ENCODE results near the gene GNAT1. TPM values are rescaled to one million over a fixed set of nuclear protein-coding genes. Genes with fewer than 3 reads are reported as not detected.
A peak's percentile ranks its signal among the peaks of the same experiment; 100 is the strongest.

GNAT1 gene
- total RNA-seq, 2 donors from 2014 or later = 0.54 TPM; not detected in 1

DNA sequence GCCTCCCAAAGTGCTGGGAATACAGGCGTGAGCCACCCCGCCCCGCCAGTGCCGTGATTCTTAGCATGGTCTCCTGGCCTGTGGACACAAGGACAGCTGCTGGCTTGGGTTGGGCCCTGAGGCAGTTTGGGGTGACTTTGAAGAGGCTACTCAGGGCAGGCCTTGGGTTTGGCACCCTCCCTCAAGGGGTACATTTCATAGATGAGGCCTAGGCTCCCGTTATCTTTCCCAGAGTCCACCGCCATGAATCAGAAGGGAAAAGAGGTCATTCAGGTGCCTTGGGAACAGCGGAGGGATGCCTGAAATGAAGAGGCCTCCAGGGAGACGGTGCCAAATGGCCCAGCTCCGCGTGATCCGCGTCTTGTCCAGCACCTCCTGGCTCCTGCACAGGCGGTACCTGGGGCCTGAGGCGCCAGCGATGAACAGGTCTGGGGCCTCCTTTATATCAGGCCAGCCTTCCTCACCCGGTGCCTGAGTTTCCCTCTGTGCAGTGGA, 53.9 kb downstream of the GNAT1 start:
- Histone ChIP-seq H3K36me3 (peaks cover 2% of the 10 kb centered on the region), H3K9me3 (no peaks in the 10 kb centered on the region), H3K27me3 (replicated peaks; ENCODE audit: insufficient read depth) (no peaks in the 10 kb centered on the region), H3K4me3 (peak overlapping the region; percentile 64), H3K27ac (peak overlapping the region; percentile 65 to 89), H3K4me1 (ENCODE audit: control insufficient read depth in 1 of 2, low read depth in 2 of 2) (peaks cover 94 to 100% of the 10 kb centered on the region in 2 donors)
- TF ChIP-seq, protein P1, sequence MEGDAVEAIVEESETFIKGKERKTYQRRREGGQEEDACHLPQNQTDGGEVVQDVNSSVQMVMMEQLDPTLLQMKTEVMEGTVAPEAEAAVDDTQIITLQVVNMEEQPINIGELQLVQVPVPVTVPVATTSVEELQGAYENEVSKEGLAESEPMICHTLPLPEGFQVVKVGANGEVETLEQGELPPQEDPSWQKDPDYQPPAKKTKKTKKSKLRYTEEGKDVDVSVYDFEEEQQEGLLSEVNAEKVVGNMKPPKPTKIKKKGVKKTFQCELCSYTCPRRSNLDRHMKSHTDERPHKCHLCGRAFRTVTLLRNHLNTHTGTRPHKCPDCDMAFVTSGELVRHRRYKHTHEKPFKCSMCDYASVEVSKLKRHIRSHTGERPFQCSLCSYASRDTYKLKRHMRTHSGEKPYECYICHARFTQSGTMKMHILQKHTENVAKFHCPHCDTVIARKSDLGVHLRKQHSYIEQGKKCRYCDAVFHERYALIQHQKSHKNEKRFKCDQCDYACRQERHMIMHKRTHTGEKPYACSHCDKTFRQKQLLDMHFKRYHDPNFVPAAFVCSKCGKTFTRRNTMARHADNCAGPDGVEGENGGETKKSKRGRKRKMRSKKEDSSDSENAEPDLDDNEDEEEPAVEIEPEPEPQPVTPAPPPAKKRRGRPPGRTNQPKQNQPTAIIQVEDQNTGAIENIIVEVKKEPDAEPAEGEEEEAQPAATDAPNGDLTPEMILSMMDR (IDR thresholded peaks at IDR 0.05) = no peak
- ATAC-seq (ENCODE audit: insufficient number of reproducible peaks, low FRiP score, low read depth) (no peak), DNase-seq (ENCODE audit: low spot score) (no peak)

DNA sequence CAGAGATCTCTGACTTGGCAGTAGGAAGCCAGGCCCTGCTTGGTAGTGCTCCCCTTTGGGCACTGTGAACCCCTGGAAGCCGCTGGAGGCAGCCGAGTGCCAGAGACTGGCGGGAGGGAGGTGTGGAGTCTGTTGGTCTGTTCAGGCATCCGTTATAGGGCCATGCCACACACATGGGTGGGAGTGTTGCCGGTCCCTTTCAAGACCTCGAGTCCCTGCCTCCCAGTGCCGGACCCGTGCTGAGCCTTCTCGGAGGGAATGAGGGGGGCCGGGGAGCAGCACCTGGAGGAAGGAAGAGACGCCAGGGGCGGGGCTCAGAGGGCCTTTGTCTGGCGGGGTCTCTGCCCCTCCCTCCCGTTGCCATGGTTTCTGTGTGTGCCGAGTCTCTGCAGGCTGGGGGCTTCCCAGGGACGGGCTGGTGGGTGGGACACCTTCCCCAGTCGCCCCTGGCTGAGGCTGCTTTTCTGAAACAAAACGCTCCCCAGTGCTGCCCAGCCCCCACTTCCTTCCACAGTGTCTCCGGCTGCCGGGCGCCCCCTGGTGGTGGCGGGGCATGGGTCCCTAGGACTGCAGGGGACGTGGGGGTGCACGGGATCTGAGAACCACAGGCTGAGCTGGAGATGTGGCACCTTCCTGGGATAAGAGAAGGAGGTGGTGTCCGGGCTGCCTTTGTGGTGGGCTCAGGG, 54.6 kb downstream of the GNAT1 start:
- TF ChIP-seq, protein P1 (IDR thresholded peaks at IDR 0.05) = peak; percentile 97
- Histone ChIP-seq H3K36me3 (peaks cover 2% of the 10 kb centered on the region), H3K9me3 (no peaks in the 10 kb centered on the region), H3K27me3 (replicated peaks; ENCODE audit: insufficient read depth) (no peaks in the 10 kb centered on the region), H3K4me1 (ENCODE audit: control insufficient read depth in 1 of 2, low read depth in 2 of 2) (peaks cover 89 to 100% of the 10 kb centered on the region in 2 donors), H3K4me3 (peak overlapping the region; percentile 64), H3K27ac (peak overlapping the region; percentile 65 to 89)
- DNase-seq (ENCODE audit: low spot score) (peak; percentile 77), ATAC-seq (ENCODE audit: insufficient number of reproducible peaks, low FRiP score, low read depth) (peak; percentile 54)

DNA sequence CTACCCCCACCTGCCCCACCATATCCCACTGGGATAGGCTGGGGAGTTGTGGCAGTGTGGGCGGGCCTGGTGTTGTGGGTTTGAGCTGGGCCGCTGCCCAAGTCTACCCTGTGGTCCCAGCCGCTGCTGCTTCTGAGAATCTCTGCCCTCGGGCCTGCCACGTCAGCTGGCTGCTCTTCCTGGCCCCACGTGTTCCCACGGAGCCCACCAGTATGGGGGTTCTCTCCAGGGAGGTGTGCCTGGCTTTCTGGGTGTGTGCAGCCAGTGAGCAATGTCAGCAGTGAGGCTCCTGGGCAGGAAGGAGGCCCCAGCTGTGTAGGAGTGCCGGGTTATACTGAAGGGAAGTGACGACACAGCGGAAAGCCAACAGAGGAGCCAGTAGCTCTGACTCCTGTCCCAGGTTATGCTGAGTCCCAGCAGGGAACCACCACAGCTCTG, 55.1 kb downstream of the GNAT1 start:
- H3K4me3 ChIP-seq = peak overlapping the region; percentile 64
- ATAC-seq (ENCODE audit: insufficient number of reproducible peaks, low FRiP score, low read depth) (peak; percentile 22), DNase-seq (ENCODE audit: low spot score) (no peak)
- H3K9me3 ChIP-seq = no peaks in the 10 kb centered on the region
- TF ChIP-seq, protein P1 (IDR thresholded peaks at IDR 0.05) = peak; percentile 3
- peak overlapping the region; percentile 65 to 89 for H3K27ac ChIP-seq
- H3K36me3 ChIP-seq = peaks cover 2% of the 10 kb centered on the region
- peaks cover 89 to 100% of the 10 kb centered on the region in 2 donors for H3K4me1 ChIP-seq (ENCODE audit: control insufficient read depth in 1 of 2, low read depth in 2 of 2)
- H3K27me3 ChIP-seq (replicated peaks; ENCODE audit: insufficient read depth) = no peaks in the 10 kb centered on the region

Other genes starting within 250 kb of the GNAT1 start
- gene RBM5, start 102.7 kb upstream of the GNAT1 start, total RNA-seq = 100 to 1,000 TPM; 217 to 301 TPM
- gene SEMA3F, start 36.3 kb upstream of the GNAT1 start, total RNA-seq = 10 to 100 TPM; 25.5 to 35.1 TPM
- gene SLC38A3, start 13.7 kb downstream of the GNAT1 start, total RNA-seq = under 1 TPM in 1 of 2 donors, not detected in 1; 0.28 TPM
- 100 to 1,000 TPM; 183 to 337 TPM for gene GNAI2, start 44.6 kb downstream of the GNAT1 start, total RNA-seq
- 10 to 100 TPM; 53.6 to 57.2 TPM for gene SEMA3B, start 77.5 kb downstream of the GNAT1 start, total RNA-seq
- gene LSMEM2, start 87.5 kb downstream of the GNAT1 start, total RNA-seq = not detected
- gene IFRD2, start 100.8 kb downstream of the GNAT1 start, total RNA-seq = 100 to 1,000 TPM in 1 of 2 donors, 10 to 100 TPM in 1; 43.3 to 118 TPM
- 1 to 10 TPM in 1 of 2 donors, under 1 TPM in 1; 0.35 to 1.4 TPM for gene HYAL3, start 107.8 kb downstream of the GNAT1 start, total RNA-seq
- gene NAA80, start 107.8 kb downstream of the GNAT1 start, total RNA-seq = 1 to 10 TPM; 8.3 to 8.7 TPM
- gene HYAL1, start 112.0 kb downstream of the GNAT1 start, total RNA-seq = 1 to 10 TPM; 5.8 to 6.1 TPM
- gene HYAL2, start 131.1 kb downstream of the GNAT1 start, total RNA-seq = 10 to 100 TPM; 86.5 to 87.5 TPM
- 10 to 100 TPM; 12.6 to 19.4 TPM for gene TUSC2, start 136.6 kb downstream of the GNAT1 start, total RNA-seq
- 10 to 100 TPM; 45.2 to 72.2 TPM for gene RASSF1, start 149.2 kb downstream of the GNAT1 start, total RNA-seq
- not detected for gene ZMYND10, start 154.1 kb downstream of the GNAT1 start, total RNA-seq
- gene NPRL2, start 159.2 kb downstream of the GNAT1 start, total RNA-seq = 10 to 100 TPM; 15.4 to 21.0 TPM
- 10 to 100 TPM; 22.5 to 29.4 TPM for gene CYB561D2, start 159.3 kb downstream of the GNAT1 start, total RNA-seq
- 10 to 100 TPM; 55.0 to 57.7 TPM for gene TMEM115, start 167.9 kb downstream of the GNAT1 start, total RNA-seq